ENCODE measurements around the gene FILIP1L. TPM values are rescaled to one million over a fixed set of nuclear protein-coding genes. Genes with fewer than 3 reads are reported as not detected.

FILIP1L gene
- total RNA-seq, 1 experiment from 2014 or later = 0.07 TPM

GRCh38 chr3:99967796-99968195 is 146.5 kb downstream of the FILIP1L start:
- Histone ChIP-seq H4K20me1 (ENCODE audit: control insufficient read depth, insufficient read depth, insufficient read length) (no peaks in the 10 kb centered on the region), H2BK20ac (ENCODE audit: low read depth, low read length, poor library complexity, severe bottlenecking) (no peak overlapping the region), H3K4ac (ENCODE audit: low read depth, low read length) (no peak overlapping the region), H2BK12ac (ENCODE audit: insufficient read length, low read depth, low read length) (no peak overlapping the region), H3K56ac (ENCODE audit: insufficient read length, low read depth, low read length) (no peak overlapping the region), H3K27ac (ENCODE audit: insufficient read length, low read depth, low read length) (no peak overlapping the region), H3K9ac (ENCODE audit: extremely low read depth, insufficient read length, low read length) (no peak overlapping the region), H3K9me3 (ENCODE audit: control insufficient read depth, low read depth, low read length) (no peaks in the 10 kb centered on the region), H4K8ac (replicated peaks; ENCODE audit: insufficient read length, low read depth, low read length) (no peak overlapping the region), H2AFZ (ENCODE audit: low read length) (no peak overlapping the region), H2BK120ac (ENCODE audit: low read depth, low read length, poor library complexity, severe bottlenecking) (no peak overlapping the region), H4K91ac (ENCODE audit: insufficient read length, low read depth, low read length) (no peak overlapping the region), H3K79me2 (ENCODE audit: insufficient read depth, low read length) (no peaks in the 10 kb centered on the region), H3K23ac (ENCODE audit: insufficient read length, low read depth, low read length) (no peak overlapping the region), H3T11ph (ENCODE audit: low read length) (no peak overlapping the region), H3K27me3 (ENCODE audit: insufficient read depth, low read length) (no peaks in the 10 kb centered on the region), H2BK5ac (ENCODE audit: insufficient read length, low read length) (no peak overlapping the region), H3K79me1 (ENCODE audit: insufficient read depth, low read depth, low read length, poor library complexity, severe bottlenecking) (no peaks in the 10 kb centered on the region), H3K4me2 (ENCODE audit: insufficient read depth, insufficient read length, low read length) (no peak overlapping the region), H3K4me1 (ENCODE audit: insufficient read depth, low read length) (no peaks in the 10 kb centered on the region), H4K5ac (ENCODE audit: insufficient read length, low read depth, low read length) (no peak overlapping the region), H2BK15ac (ENCODE audit: low read depth, low read length) (no peak overlapping the region), H2AK5ac (ENCODE audit: insufficient read length, low read length) (no peak overlapping the region), H3K18ac (ENCODE audit: insufficient read length, low read depth, low read length) (no peak overlapping the region), H3K14ac (ENCODE audit: insufficient read depth, low read length) (no peak overlapping the region), H3K23me2 (ENCODE audit: insufficient read length, low read depth, low read length, poor library complexity, severe bottlenecking) (no peaks in the 10 kb centered on the region)
- Mint-ChIP-seq H3K4me1 (no peaks in the 10 kb centered on the region), H3K9me3 (no peaks in the 10 kb centered on the region), H3K4me3 (no peak overlapping the region), H3K36me3 (ENCODE audit: insufficient read depth in 1 of 3, low read depth in 3 of 3) (no peaks in the 10 kb centered on the region; a peak in 1 of 7 replicates), H3K27ac (no peak overlapping the region), H3K27me3 (ENCODE audit: low read depth) (no peaks in the 10 kb centered on the region)
- TF ChIP-seq CTCF (conservative IDR thresholded peaks at IDR 0.05) = no peak
- DNase-seq = no peak
- WGBS (ENCODE audit: extremely low coverage, insufficient read length, low lambda C conversion rate) = no CpG with 5 or more reads among the region's 2 CpGs
